ENCODE measurements around the gene TMEM150C. TPM values are rescaled to one million over a fixed set of nuclear protein-coding genes. Genes with fewer than 3 reads are reported as not detected.

Gene TMEM150C
- total RNA-seq, 2 experiments from 2014 or later, result not detected

- H3K36me3 Mint-ChIP-seq (ENCODE audit: low read depth), result no peaks in the 10 kb centered on the region
- Histone ChIP-seq H3K4me1 (ENCODE audit: insufficient read depth, low read length) (no peaks in the 10 kb centered on the region), H3K9me3 (ENCODE audit: control insufficient read depth in 1 of 2, insufficient read depth in 1 of 2, low read length in 2 of 2) (no peaks in the 10 kb centered on the region), H3K27ac (ENCODE audit: low read depth in 1 of 2, low read length in 2 of 2) (no peak overlapping the region), H3K36me3 (ENCODE audit: insufficient read depth, low read length) (no peaks in the 10 kb centered on the region), H3K4me3 (ENCODE audit: low read length) (no peak overlapping the region), H3K27me3 (ENCODE audit: control insufficient read depth in 1 of 2, insufficient read depth in 2 of 2, low read length in 2 of 2) (peaks cover 0 to 7% of the 10 kb centered on the region in 2 experiments)
- no peaks in the 10 kb centered on the region for H3K9me3 Mint-ChIP-seq
- H3K27me3 Mint-ChIP-seq, result peaks cover 22% of the 10 kb centered on the region
- ATAC-seq (ENCODE audit: poor library complexity) (no peak), DNase-seq (no peak)
- H3K4me3 Mint-ChIP-seq, result no peak overlapping the region
- POLR2A ChIA-PET, result no interaction called here
- CTCF ChIA-PET, result no interaction called here
- H3K4me1 Mint-ChIP-seq (ENCODE audit: low read depth), result no peaks in the 10 kb centered on the region
- TF ChIP-seq CTCF (IDR thresholded peaks at IDR 0.05), result no peak
- no peak overlapping the region for H3K27ac Mint-ChIP-seq
- intact Hi-C loops (cut with DNase I, micrococcal nuclease), result no loop called here
These were observed 51.6 kb downstream of the TMEM150C start for GRCh38 chr4:82510216-82510615.

DNA sequence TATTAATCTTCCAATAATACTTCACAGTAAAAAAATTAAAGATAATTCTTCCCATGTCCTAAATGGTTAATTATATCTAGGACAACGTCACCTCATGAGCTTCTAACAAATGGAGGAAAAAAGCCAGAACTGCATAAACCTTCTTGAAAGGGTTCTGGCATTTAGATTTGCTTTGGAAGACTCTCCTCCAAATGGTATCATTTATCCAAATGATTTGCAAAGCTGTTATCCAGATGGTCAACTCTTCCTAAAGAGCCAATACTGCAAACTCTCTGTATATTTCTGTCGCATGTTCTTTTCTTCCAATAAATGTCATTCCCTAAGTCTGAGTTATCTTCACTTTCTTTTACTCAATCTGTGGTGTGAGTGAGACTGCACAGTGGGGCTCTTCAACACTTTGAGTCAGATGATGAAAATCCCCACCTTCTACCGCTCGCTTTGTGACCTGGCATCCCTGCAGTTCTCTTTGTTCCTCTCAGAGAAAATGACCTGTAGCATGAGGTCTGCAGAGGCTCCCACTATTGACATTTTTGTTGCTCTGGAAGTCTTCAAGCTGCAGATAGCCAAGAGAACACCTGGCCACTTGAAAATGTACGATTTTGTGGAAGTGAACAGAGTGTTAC lies 52.9 kb downstream of the TMEM150C start:
- Histone ChIP-seq H3K36me3 (ENCODE audit: insufficient read depth, low read length) (no peaks in the 10 kb centered on the region), H3K4me1 (ENCODE audit: insufficient read depth, low read length) (no peaks in the 10 kb centered on the region), H3K27ac (ENCODE audit: low read depth in 1 of 2, low read length in 2 of 2) (no peak overlapping the region), H3K4me3 (ENCODE audit: low read length) (no peak overlapping the region), H3K9me3 (ENCODE audit: control insufficient read depth in 1 of 2, insufficient read depth in 1 of 2, low read length in 2 of 2) (no peaks in the 10 kb centered on the region), H3K27me3 (ENCODE audit: control insufficient read depth in 1 of 2, insufficient read depth in 2 of 2, low read length in 2 of 2) (peaks cover 0 to 3% of the 10 kb centered on the region in 2 experiments)
- DNase-seq (no peak), ATAC-seq (ENCODE audit: poor library complexity) (no peak)
- no peaks in the 10 kb centered on the region for H3K4me1 Mint-ChIP-seq (ENCODE audit: low read depth)
- H3K36me3 Mint-ChIP-seq (ENCODE audit: low read depth), result no peaks in the 10 kb centered on the region
- no peak overlapping the region for H3K4me3 Mint-ChIP-seq
- ChIA-PET CTCF (interaction anchor here (1.0 kb wide), 1 partner anchor 8 kb away, joined by 3 read pairs; no protein-coding TSS in a partner anchor), POLR2A (no interaction called here)
- H3K27ac Mint-ChIP-seq, result no peak overlapping the region
- TF ChIP-seq CTCF (IDR thresholded peaks at IDR 0.05), result no peak
- intact Hi-C loops (cut with DNase I, micrococcal nuclease), result no loop called here
- H3K27me3 Mint-ChIP-seq, result peaks cover 19% of the 10 kb centered on the region
- H3K9me3 Mint-ChIP-seq, result no peaks in the 10 kb centered on the region

- Mint-ChIP-seq H3K36me3 (ENCODE audit: low read depth) (no peaks in the 10 kb centered on the region), H3K9me3 (no peaks in the 10 kb centered on the region), H3K27me3 (peaks cover 10% of the 10 kb centered on the region), H3K4me1 (ENCODE audit: low read depth) (no peaks in the 10 kb centered on the region), H3K4me3 (no peak overlapping the region), H3K27ac (no peak overlapping the region)
- ChIA-PET POLR2A (no interaction called here), CTCF (interaction anchor here (1.0 kb wide), 1 partner anchor 7 kb away, joined by 3 read pairs; no protein-coding TSS in a partner anchor)
- ATAC-seq (ENCODE audit: poor library complexity) (no peak), DNase-seq (no peak)
- H3K36me3 ChIP-seq (ENCODE audit: insufficient read depth, low read length), result no peaks in the 10 kb centered on the region
- H3K27ac ChIP-seq (ENCODE audit: low read depth in 1 of 2, low read length in 2 of 2), result no peak overlapping the region
- intact Hi-C loops (cut with DNase I, micrococcal nuclease), result no loop called here
- no peaks in the 10 kb centered on the region for H3K4me1 ChIP-seq (ENCODE audit: insufficient read depth, low read length)
- TF ChIP-seq CTCF (IDR thresholded peaks at IDR 0.05), result no peak
- no peak overlapping the region for H3K4me3 ChIP-seq (ENCODE audit: low read length)
- no peaks in the 10 kb centered on the region for H3K9me3 ChIP-seq (ENCODE audit: control insufficient read depth in 1 of 2, insufficient read depth in 1 of 2, low read length in 2 of 2)
- H3K27me3 ChIP-seq (ENCODE audit: control insufficient read depth in 1 of 2, insufficient read depth in 2 of 2, low read length in 2 of 2), result peaks cover 0 to 3% of the 10 kb centered on the region in 2 experiments
These were observed 53.8 kb downstream of the TMEM150C start for GRCh38 chr4:82508011-82508410.

Data from CD4-positive, alpha-beta T cell (primary cell).